IMR-90 (cell line): ENCODE measurements around the gene ESR1. TPM values are rescaled to one million over a fixed set of nuclear protein-coding genes. Genes with fewer than 3 reads are reported as not detected.

Experiments used
- ATAC-seq: fragments of 200-7000 bp; cut with Tn5 transposase; 2 replicates; pipeline ENCODE4 v1.9.1; 2020; ENCODE audit warnings: low read depth, mild to moderate bottlenecking, moderate library complexity
- BruUV-seq: library from RNA; stranded (reverse); fragments of 400-500 nt; replicated peaks from 2 replicates; lab custom pipeline; 2021; lab: Mats Ljungman, UMichigan
- CTCF ChIA-PET: fragments of 300-600 bp; formaldehyde crosslinking; extraction: SDS; loops from one replicate; lab custom pipeline; 2021; ENCODE audit warnings: antibody characterized with exemption; lab: Yijun Ruan, JAX
- POLR2A ChIA-PET: fragments of 300-600 bp; sonication (Branson Sonifier 250); formaldehyde crosslinking; loops from one replicate; lab custom pipeline; 2022; ENCODE audit warnings: antibody characterized with exemption; ENCODE audit not compliant: unreplicated experiment; lab: Charles Lee
- DNase-seq: peaks from one replicate; pipeline ENCODE4 v3.0.0; 2013
- H2AFZ ChIP-seq: replicated peaks from 2 replicates; pipeline ENCODE3; 2013; ENCODE audit warnings: low read length, mild to moderate bottlenecking; ENCODE audit not compliant: poor library complexity
- H2AK5ac ChIP-seq: 2 replicates; pipeline ENCODE4 v1.6.1; 2013; ENCODE audit warnings: low read depth, low read length, inconsistent platforms
- H2AK9ac ChIP-seq: replicated peaks from 2 replicates; pipeline ENCODE3; 2013; ENCODE audit warnings: mild to moderate bottlenecking, low read depth, low read length, moderate library complexity; ENCODE audit not compliant: poor library complexity
- H2BK120ac ChIP-seq: 2 replicates; pipeline ENCODE4 v1.6.1; 2013; ENCODE audit warnings: low read depth, low read length, inconsistent platforms
- H2BK15ac ChIP-seq: 3 replicates; pipeline ENCODE4 v1.6.1; 2013; ENCODE audit warnings: low read depth, low read length, inconsistent platforms
- H2BK20ac ChIP-seq: 2 replicates; pipeline ENCODE4 v1.6.1; 2013; ENCODE audit warnings: low read depth, mild to moderate bottlenecking, inconsistent platforms, low read length, moderate library complexity
- H2BK5ac ChIP-seq: 2 replicates; pipeline ENCODE4 v1.6.1; 2013; ENCODE audit warnings: mild to moderate bottlenecking, low read depth, low read length, inconsistent platforms; ENCODE audit not compliant: poor library complexity, severe bottlenecking
- H3K14ac ChIP-seq: replicated peaks from 2 replicates; pipeline ENCODE4 v1.6.1; 2013; ENCODE audit warnings: low read depth, low read length, inconsistent platforms
- H3K18ac ChIP-seq: 2 replicates; pipeline ENCODE4 v1.6.1; 2013; ENCODE audit warnings: low read depth, low read length, control low read depth
- H3K23ac ChIP-seq: 2 replicates; pipeline ENCODE4 v1.6.1; 2013; ENCODE audit warnings: low read depth, low read length, inconsistent platforms
- H3K27ac ChIP-seq: 2 replicates; pipeline ENCODE4 v1.5.1; 2013; ENCODE audit warnings: mild to moderate bottlenecking, control low read depth, low read length; ENCODE audit not compliant: insufficient read depth
- H3K27me3 ChIP-seq: 2 replicates; pipeline ENCODE4 v1.6.1; 2013; ENCODE audit warnings: low read length; ENCODE audit not compliant: control insufficient read depth, insufficient read depth
- H3K36me3 ChIP-seq: 2 replicates; pipeline ENCODE4 v1.6.1; 2013; ENCODE audit warnings: low read length, mixed read lengths; ENCODE audit not compliant: control insufficient read depth, insufficient read depth
- H3K4ac ChIP-seq: 2 replicates; pipeline ENCODE4 v1.6.1; 2013; ENCODE audit warnings: low read depth, low read length, inconsistent platforms
- H3K4me1 ChIP-seq: 2 replicates; pipeline ENCODE4 v1.6.1; 2013; ENCODE audit warnings: low read length, mixed read lengths; ENCODE audit not compliant: control insufficient read depth, insufficient read depth
- H3K4me2 ChIP-seq: 2 replicates; pipeline ENCODE4 v1.6.1; 2013; ENCODE audit warnings: low read depth, mild to moderate bottlenecking, control low read depth, low read length, moderate library complexity
- H3K4me3 ChIP-seq: 2 replicates; pipeline ENCODE4 v1.5.1; 2013; ENCODE audit warnings: low read depth, mild to moderate bottlenecking, control low read depth, low read length, moderate library complexity; ENCODE audit not compliant: insufficient read depth
- H3K56ac ChIP-seq: 2 replicates; pipeline ENCODE4 v1.6.1; 2013; ENCODE audit warnings: low read length, inconsistent platforms; ENCODE audit not compliant: insufficient read depth; ENCODE audit errors: extremely low read depth
- H3K79me1 ChIP-seq, 2 experiments: 2 replicates each; pipeline ENCODE4 v1.6.1; 2013; ENCODE audit warnings: low read length in 2 of 2, inconsistent platforms in 1 of 2, low read depth in 1 of 2
- H3K9ac ChIP-seq: 2 replicates; pipeline ENCODE4 v1.6.1; 2013; ENCODE audit warnings: low read depth, low read length, control low read depth
- H3K9me1 ChIP-seq: 2 replicates; pipeline ENCODE4 v1.6.1; 2013; ENCODE audit warnings: low read length, inconsistent platforms; ENCODE audit not compliant: insufficient read depth
- H3K9me3 ChIP-seq: 2 replicates; pipeline ENCODE4 v1.6.1; 2013; ENCODE audit warnings: low read length; ENCODE audit not compliant: control insufficient read depth, insufficient read depth
- H4K20me1 ChIP-seq: 2 replicates; pipeline ENCODE4 v1.6.1; 2013; ENCODE audit warnings: low read length, inconsistent platforms; ENCODE audit not compliant: insufficient read depth
- H4K5ac ChIP-seq: 2 replicates; pipeline ENCODE4 v1.6.1; 2013; ENCODE audit warnings: mild to moderate bottlenecking, low read depth, low read length, control low read depth
- H4K8ac ChIP-seq, 2 experiments: 2 replicates each; pipeline ENCODE4 v1.6.1; 2013; ENCODE audit warnings: low read depth in 2 of 2, low read length in 2 of 2, control low read depth in 1 of 2, inconsistent platforms in 1 of 2
- H4K91ac ChIP-seq: 2 replicates; pipeline ENCODE4 v1.6.1; 2013; ENCODE audit warnings: low read depth, low read length, inconsistent platforms; ENCODE audit not compliant: insufficient read depth
- ELK1 ChIP-seq: fragments of 150-350 bp; IDR thresholded peaks from 2 replicates; pipeline ENCODE4 v1.6.1; 2016; ENCODE audit warnings: low read depth, mild to moderate bottlenecking, low read length, moderate library complexity, borderline replicate concordance
- FOS ChIP-seq: fragments of 150-350 bp; IDR thresholded peaks from 2 replicates; pipeline ENCODE4 v1.6.1; 2016; ENCODE audit warnings: low read depth, low read length
- MAFK ChIP-seq: IDR thresholded peaks from 2 replicates; pipeline ENCODE4 v1.6.1; 2012; ENCODE audit warnings: low read depth, low read length, improper control_type of control experiment
- MAZ ChIP-seq: IDR thresholded peaks from 2 replicates; pipeline ENCODE4 v1.6.1; 2012; ENCODE audit warnings: low read depth, mild to moderate bottlenecking, low read length, improper control_type of control experiment, moderate library complexity, borderline replicate concordance
- MXI1 ChIP-seq: IDR thresholded peaks from 2 replicates; pipeline ENCODE4 v1.6.1; 2012; ENCODE audit warnings: low read depth, mild to moderate bottlenecking, low read length, moderate library complexity, borderline replicate concordance
- POLR2A ChIP-seq: IDR thresholded peaks from 2 replicates; pipeline ENCODE4 v1.6.1; 2012; ENCODE audit warnings: mild to moderate bottlenecking, low read depth, low read length
- RAD21 ChIP-seq: IDR thresholded peaks from 2 replicates; pipeline ENCODE4 v1.6.1; 2012; ENCODE audit warnings: low read length, improper control_type of control experiment
- RCOR1 ChIP-seq: IDR thresholded peaks from 2 replicates; pipeline ENCODE4 v1.6.1; 2012; ENCODE audit warnings: mild to moderate bottlenecking, low read length, improper control_type of control experiment; ENCODE audit not compliant: insufficient replicate concordance
- RFX5 ChIP-seq: IDR thresholded peaks from 2 replicates; pipeline ENCODE4 v1.8.0; 2012; ENCODE audit warnings: low read depth, mild to moderate bottlenecking, low read length, moderate library complexity
- WGBS, 2 experiments: methylation state at CpG; one replicate each; pipeline versions ENCODE4 v1.1.5 to v1.1.7; 2013; ENCODE audit warnings: missing lambda C conversion rate in 2 of 2; ENCODE audit not compliant: insufficient read length in 1 of 2; ENCODE audit errors: extremely low coverage in 2 of 2; 5-methylcytosine and 5-hydroxymethylcytosine counted together
- dilution Hi-C: fragments of 300-500 bp; cut with HindIII; formaldehyde crosslinking; loops from one replicate; pipeline ENCODE4 v1.14.3; 2018; ENCODE audit warnings: low sequenced_read_pairs; ENCODE audit not compliant: unreplicated experiment
- in situ Hi-C: fragments of 300-500 bp; cut with MboI; formaldehyde crosslinking; loops from 3 replicates; pipeline ENCODE4 v1.14.3; 2019; ENCODE audit warnings: low sequenced_read_pairs, inconsistent platforms, mixed read lengths
- intact Hi-C: fragments of 100-400 bp; cut with micrococcal nuclease; formaldehyde crosslinking; loops from 2 replicates; pipeline ENCODE4 v1.10.0; 2022
- polyA plus RNA-seq, 3 experiments: library from polyadenylated mRNA; depleted of rRNA; stranded (reverse); fragments of >200 nt; gene quantifications; 2 replicates each; pipeline ENCODE4 v1.2.3, GENCODE V29; 2012; ENCODE audit warnings: low replicate concordance in 1 of 3
- total RNA-seq: library from RNA; depleted of rRNA; stranded (reverse); fragments of >200 nt; gene quantifications from 2 replicates; pipeline ENCODE4 v1.2.3, GENCODE V29; 2012

Gene ESR1
- total and polyA plus RNA-seq, 2 of the 4 experiments (the other 2 are of a cell fraction) = not detected

GRCh38 chr6:151808371-151809241, 1.1 kb downstream of the ESR1 start:
- TF ChIP-seq POLR2A (no peak), MAFK (no peak), FOS (no peak), MXI1 (no peak), ELK1 (no peak), MAZ (no peak), RCOR1 (no peak), RFX5 (no peak), RAD21 (no peak)
- Histone ChIP-seq H3K36me3 (no peaks in the 10 kb centered on the region), H3K4ac (no peak overlapping the region), H2AFZ (no peak overlapping the region), H3K23ac (no peak overlapping the region), H3K9me3 (no peaks in the 10 kb centered on the region), H3K56ac (no peak overlapping the region), H3K9ac (no peak overlapping the region), H3K4me2 (no peak overlapping the region; the same call in 1 of the 2 replicates), H2BK5ac (no peak overlapping the region), H3K9me1 (no peaks in the 10 kb centered on the region), H3K4me3 (no peak overlapping the region), H2BK120ac (no peak overlapping the region), H3K14ac (no peak overlapping the region), H2BK15ac (no peak overlapping the region), H4K20me1 (no peaks in the 10 kb centered on the region), H2AK9ac (no peak overlapping the region), H3K18ac (no peak overlapping the region), H3K27me3 (peaks cover 31% of the 10 kb centered on the region), H2AK5ac (no peak overlapping the region), H4K5ac (no peak overlapping the region), H2BK20ac (no peak overlapping the region), H4K8ac (no peak overlapping the region), H3K27ac (no peak overlapping the region), H3K4me1 (no peaks in the 10 kb centered on the region; the same call in 1 of the 2 replicates), H4K91ac (no peak overlapping the region), H3K79me1 (no peaks in the 10 kb centered on the region)
- in situ Hi-C loops = no loop called here
- dilution Hi-C loops = no loop called here
- ChIA-PET POLR2A (no interaction called here), CTCF (no interaction called here)
- intact Hi-C loops = no loop called here
- DNase-seq (no peak), ATAC-seq (no peak; the same call in 1 of the 2 replicates)
- WGBS, 2 experiments = 0% methylated on average over 2 of the region's 60 CpGs; no CpG with 5 or more reads in 1 of the 2 experiments
- BruUV-seq = no TSS peak
